Anterior cingulate cortex (tissue), 58 donors: ENCODE data around the gene IQGAP1.
A peak's percentile ranks its signal among the peaks of the same experiment; 100 is the strongest.
"Not testable (repeated sequence)": the region's sequence is repeated elsewhere in the genome, so short reads cannot be mapped to it uniquely, and the experiment has no call there.

ENCODE experiments used
- DNase-seq, 58 donors: peaks; one replicate each; lab custom pipeline; 2025; lab: John Stamatoyannopoulos, UW

Gene IQGAP1

GRCh38 chr15:90519688-90520087 is 131.6 kb downstream of the IQGAP1 start:
- no peak for DNase-seq

DNA sequence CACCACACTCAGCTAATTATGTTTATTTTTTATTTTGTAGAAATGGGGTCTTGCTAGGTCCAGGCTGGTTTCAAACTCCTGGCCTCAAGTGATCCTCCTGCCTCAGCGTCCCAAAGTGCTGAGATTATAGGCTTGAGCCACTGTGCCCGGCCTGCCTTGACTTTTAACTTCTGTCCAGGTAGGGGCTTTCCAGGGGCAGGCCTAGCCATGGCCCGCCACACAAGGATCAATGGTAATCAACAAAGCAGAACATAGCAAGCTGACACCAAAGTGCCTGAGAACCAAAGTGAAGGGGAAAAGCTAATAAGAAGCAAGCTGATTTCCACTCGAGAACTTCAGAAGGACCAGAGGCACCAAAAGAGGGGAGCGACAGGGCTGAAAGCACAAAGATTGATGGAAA is 132.3 kb downstream of the IQGAP1 start:
- no peak for DNase-seq

DNA sequence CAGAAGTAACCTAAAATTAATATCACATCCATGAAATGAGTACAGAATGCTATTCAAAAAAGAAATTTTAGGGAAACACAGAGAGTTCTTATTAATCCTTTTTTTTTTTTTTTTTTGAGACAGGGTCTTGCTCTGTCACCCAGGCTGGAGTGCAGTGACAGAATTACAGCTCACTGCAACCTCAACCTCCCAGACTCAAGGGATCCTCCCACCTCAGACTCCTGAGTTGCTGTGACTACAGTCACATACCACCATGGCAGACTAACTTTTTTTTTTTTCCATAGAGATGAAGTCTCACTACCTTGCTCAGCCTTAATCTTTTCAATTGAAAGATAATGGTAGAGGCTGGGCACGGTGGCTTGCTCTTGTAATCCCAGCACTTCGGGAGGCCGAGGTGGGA is 135.3 kb downstream of the IQGAP1 start:
- no peak for DNase-seq

GRCh38 chr15:90524018-90524803 is 136.2 kb downstream of the IQGAP1 start:
- not testable (repeated sequence) for DNase-seq

DNA sequence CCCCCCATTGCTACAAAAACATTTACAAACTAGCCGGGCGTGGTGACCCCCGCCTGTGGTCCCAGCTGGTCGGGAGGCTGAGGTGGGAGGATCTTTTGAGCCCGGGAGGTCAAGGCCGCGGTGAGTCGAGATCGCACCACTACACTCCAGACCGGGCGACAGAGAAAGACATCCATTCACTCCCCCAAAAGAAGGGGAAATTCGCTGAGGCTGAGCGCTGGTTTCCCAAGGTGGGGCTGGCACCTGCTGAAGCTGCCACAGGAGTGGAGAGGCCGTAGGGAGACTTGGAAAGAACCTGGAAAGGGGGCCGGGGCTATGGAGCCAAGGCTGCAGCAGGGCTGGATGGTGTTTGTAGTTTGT is 140.9 kb downstream of the IQGAP1 start:
- no peak for DNase-seq

DNA sequence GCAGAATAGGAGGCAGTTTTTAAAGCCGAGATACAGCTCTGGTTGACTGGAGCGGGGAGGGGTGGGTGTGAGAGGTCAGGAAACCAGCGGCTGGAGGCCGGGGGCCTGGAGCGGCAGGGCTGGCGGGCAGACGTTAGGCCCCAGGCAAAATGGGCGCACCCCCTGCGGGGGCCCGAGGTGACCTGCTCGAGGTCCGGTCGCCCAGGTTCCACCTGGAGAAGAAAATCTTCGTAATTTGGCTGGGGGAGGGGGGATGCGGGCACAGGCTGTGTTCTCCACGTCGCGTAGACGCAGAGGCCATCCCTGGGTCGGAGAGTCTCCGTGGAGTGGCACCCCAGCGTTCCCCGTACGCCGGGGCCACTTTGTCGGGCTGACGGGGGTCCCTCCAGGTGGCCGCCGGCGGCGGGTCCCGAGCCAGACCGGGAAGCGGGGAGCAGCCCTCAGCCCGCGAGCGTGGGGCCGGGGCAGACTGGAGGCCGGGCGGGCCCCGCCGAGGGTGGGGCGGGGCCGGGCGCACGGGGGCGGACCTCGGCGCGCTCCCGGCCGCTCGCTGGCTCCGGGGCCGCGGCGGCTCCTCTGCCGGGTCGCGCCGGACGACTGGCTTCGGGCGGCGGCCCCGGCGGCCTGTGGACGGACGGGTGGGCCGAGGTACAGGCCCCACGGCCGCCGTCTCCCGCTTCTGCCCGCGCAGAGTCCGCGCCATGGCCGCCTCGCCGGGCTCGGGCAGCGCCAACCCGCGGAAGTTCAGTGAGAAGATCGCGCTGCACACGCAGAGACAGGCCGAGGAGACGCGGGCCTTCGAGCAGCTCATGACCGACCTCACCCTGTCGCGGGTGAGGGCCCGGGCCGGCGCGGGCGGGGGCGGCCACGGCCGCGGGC is 141.6 kb downstream of the IQGAP1 start, which contains the start of gene CRTC3:
TSS of gene CRTC3 (plus strand) at position 553 of the 879 bp plus-strand sequence. CDS start at position 702, 149 bp downstream.
- peak in 48 of 58 donors; percentile 16 to 78 (median 49) for DNase-seq

DNA sequence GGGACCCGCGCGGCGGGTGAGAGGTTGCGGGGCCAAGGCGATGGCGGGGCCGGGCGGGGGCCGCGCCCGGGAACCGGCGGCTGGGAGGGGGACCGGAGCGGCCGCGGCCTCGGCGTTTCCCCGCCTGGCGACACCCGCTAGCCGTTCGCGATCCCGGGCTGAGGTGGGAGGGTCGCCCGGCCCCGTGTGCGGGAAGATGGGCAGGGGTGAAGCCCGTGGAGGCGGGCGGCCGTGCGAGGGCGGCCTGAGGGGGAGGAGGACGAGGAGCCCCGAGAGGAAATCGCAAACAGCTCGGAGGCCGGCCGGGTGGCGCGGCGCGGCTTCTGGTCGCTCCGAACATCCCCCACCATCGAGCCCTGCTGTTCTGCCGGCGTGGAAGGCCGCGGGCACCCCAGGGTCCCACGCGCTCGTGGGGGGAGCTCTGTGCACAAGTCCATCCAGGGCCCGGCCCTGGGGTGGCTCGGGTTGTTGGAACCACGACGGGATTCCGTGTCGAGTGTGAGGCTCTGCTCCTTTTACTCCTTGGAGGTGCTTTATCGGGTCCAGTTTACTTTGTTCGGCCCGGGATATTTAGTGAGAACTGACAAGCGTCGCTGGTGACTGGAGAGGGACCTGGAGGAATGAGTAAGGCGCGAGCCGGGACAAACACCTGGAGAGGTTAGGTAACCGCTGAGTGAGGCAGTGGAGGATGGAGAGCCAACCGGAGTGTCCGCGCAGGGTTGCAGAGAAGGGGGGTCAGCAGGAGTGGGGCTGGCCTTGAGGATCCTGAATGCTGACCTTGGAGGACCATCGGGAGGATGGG is 142.4 kb downstream of the IQGAP1 start:
- DNase-seq = peak in 41 of 58 donors; percentile 13 to 68 (median 42)

DNA sequence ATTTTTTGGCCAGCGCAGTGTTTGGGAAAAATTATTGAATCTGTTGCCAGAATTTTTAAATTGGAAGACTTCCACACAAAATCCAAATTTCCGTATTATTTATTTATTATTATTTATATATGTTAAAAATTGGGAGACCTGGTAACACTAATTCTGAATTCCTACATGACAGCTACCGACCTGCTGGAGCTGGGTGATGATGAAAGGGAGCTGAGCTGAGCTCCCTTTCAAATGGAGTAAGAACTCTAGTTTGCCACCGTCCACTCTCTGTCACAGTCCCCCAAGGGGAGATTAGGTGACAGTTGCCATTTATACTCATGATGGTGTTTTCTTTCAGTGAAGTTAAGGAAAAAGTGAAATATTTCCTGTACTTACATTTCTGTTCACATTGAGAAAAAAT is 143.1 kb downstream of the IQGAP1 start:
- DNase-seq = no peak

DNA sequence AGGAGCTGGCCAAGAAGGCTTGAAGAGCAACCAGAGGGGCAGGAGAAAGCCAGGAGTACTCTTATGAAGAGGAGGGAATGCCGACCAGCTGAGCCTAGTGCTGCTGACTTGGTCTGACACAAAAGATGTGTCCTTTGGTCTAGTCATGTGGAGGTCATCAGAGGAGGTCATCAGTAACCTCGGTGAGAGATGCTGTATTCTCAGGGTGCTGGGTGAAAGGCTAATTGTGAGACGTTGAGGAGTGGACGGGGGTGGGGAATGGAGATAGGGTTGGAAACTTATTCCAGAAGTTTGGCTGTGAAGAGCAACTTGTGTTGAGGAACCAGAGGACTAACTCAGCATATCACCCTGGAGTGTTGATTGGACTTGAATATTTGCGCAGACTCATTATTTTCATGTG is 147.2 kb downstream of the IQGAP1 start:
- no peak for DNase-seq

GRCh38 chr15:90539789-90540188 is 151.7 kb downstream of the IQGAP1 start:
- DNase-seq = no peak

GRCh38 chr15:90540768-90541167 is 152.7 kb downstream of the IQGAP1 start:
- no peak for DNase-seq

GRCh38 chr15:90545095-90545494 is 157.1 kb downstream of the IQGAP1 start:
- DNase-seq = no peak

DNA sequence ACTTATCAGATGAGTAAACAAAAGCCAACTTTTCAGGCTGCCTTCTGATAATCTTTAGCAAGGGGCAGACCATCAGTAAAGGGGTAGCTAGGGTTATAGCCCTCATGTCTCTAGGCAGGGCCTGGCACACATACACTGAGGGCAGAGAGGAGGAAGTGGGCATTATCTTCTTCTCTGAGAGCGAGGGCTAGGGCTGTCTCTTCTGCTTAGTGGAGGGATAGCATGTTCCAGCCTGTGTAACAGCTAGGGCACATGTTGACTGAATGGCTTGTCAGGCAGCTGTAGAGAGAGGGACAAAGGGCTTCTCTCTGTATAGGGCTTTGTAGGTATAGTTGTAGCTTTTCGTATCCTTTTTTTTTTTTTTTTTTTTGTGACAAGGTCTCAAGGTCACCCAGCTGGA is 159.5 kb downstream of the IQGAP1 start:
- no peak for DNase-seq

DNA sequence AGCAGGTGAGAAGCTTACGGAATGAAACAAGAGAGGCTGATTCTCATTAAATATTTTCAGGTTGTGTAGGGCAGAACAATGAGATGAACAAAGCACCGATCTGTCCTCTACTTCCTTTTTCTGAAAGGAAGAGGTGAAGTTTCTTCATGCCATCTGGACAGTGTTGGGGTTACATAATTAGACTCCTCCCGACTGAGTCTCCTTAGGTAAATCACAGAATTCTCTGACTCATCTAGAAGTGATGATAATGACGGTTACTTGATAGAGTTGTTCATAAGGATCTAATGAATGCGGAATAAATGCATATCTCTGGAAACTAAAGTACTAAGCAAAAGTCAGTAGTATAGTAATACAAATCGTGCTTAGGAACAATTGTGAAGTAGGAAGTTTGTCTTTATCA is 162.9 kb downstream of the IQGAP1 start:
- DNase-seq = no peak
